A673 (cell line): Measurements from ENCODE around the gene ADARB2.

Source experiments
- CTCF ChIP-seq: fragments of 300-800, 200-600 bp; sonication (generic); conservative IDR thresholded peaks from 2 replicates; pipeline ENCODE4 v1.5.1; 2017; ENCODE audit warnings: low read depth, mild to moderate bottlenecking, antibody characterized with exemption, low read length, moderate library complexity, mixed read lengths
- EZH2 ChIP-seq: fragments of 200-600 bp; sonication (generic); IDR thresholded peaks from 2 replicates; pipeline ENCODE4 v1.6.1; 2017; ENCODE audit warnings: borderline replicate concordance, low read depth, mild to moderate bottlenecking, mixed read lengths, antibody characterized with exemption, low read length; ENCODE audit not compliant: poor library complexity, severe bottlenecking

- TF ChIP-seq CTCF = no peak
- TF ChIP-seq EZH2 = no peak
Measured at GRCh38 chr10:1377231-1377630, 360.1 kb downstream of the ADARB2 start.
